SK-N-SH (cell line): Measurements from ENCODE around the gene CCDC187. TPM values are rescaled to one million over a fixed set of nuclear protein-coding genes. Genes with fewer than 3 reads are reported as not detected.

Source experiments
- CTCF ChIA-PET: fragments of 300-600, 350-600 bp; formaldehyde crosslinking; extraction: SDS; loops from one replicate; lab custom pipeline; 2021; lab: Yijun Ruan, JAX
- POLR2A ChIA-PET: fragments of 350-600 bp; sonication (Branson Sonifier 250); formaldehyde crosslinking; extraction: SDS; loops from one replicate; lab custom pipeline; 2020; ENCODE audit warnings: antibody characterized with exemption, inconsistent platforms; lab: Yijun Ruan, JAX
- DNase-seq: peaks from one replicate; pipeline ENCODE4 v3.0.0; 2012
- H2AFZ ChIP-seq: fragments of 200-600 bp; sonication (generic); 2 replicates; pipeline ENCODE4 v1.8.1; 2016; ENCODE audit warnings: antibody characterized with exemption, mild to moderate bottlenecking, low read depth
- H3F3A ChIP-seq: fragments of 200-600 bp; sonication (generic); replicated peaks from 2 replicates; pipeline ENCODE3; 2016; ENCODE audit warnings: antibody characterized with exemption, mild to moderate bottlenecking; ENCODE audit not compliant: insufficient read depth
- H3K27ac ChIP-seq, 2 experiments: fragments of 200-500 bp in 1 of 2; fragments of 200-600 bp in 1 of 2; sonication (Bioruptor generic) in 1 of 2; sonication (generic), shearing (Covaris generic) in 1 of 2; 2 replicates each; pipeline versions ENCODE4 v1.5.1 to v1.6.1; 2014 to 2016; ENCODE audit warnings: low read depth in 2 of 2, inconsistent platforms in 1 of 2, low read length in 1 of 2, mild to moderate bottlenecking in 1 of 2, mixed read lengths in 1 of 2
- H3K27me3 ChIP-seq: fragments of 200-600 bp; sonication (generic), shearing (Covaris generic); 2 replicates; pipeline ENCODE4 v1.6.1; 2016; ENCODE audit warnings: mixed run types; ENCODE audit not compliant: insufficient read depth
- H3K36me3 ChIP-seq, 2 experiments: fragments of 200-500 bp in 1 of 2; fragments of 200-600 bp in 1 of 2; sonication (Bioruptor generic) in 1 of 2; sonication (generic) in 1 of 2; replicated peaks in 1 of 2; 2 replicates each; pipeline versions ENCODE3 to v1.5.1; 2014 to 2016; ENCODE audit warnings: low read length in 1 of 2, mild to moderate bottlenecking in 1 of 2; ENCODE audit not compliant: insufficient read depth in 2 of 2, control insufficient read depth in 1 of 2
- H3K4me1 ChIP-seq, 2 experiments: fragments of 200-500 bp in 1 of 2; fragments of 200-600 bp in 1 of 2; sonication (Bioruptor generic) in 1 of 2; sonication (generic), shearing (Covaris generic) in 1 of 2; 2 replicates each; pipeline versions ENCODE4 v1.5.1 to v1.6.1; 2014 to 2016; ENCODE audit warnings: low read depth in 1 of 2, low read length in 1 of 2, mixed run types in 1 of 2; ENCODE audit not compliant: insufficient read depth in 2 of 2, control insufficient read depth in 1 of 2
- H3K4me2 ChIP-seq: fragments of 200-600 bp; sonication (generic), shearing (Covaris generic); 2 replicates; pipeline ENCODE4 v1.6.1; 2017; ENCODE audit warnings: mixed run types
- H3K4me3 ChIP-seq, 2 experiments: fragments of 200-500 bp in 1 of 2; fragments of 200-600 bp in 1 of 2; sonication (Bioruptor generic) in 1 of 2; sonication (generic), shearing (Covaris generic) in 1 of 2; 2 replicates each; pipeline versions ENCODE4 v1.5.1 to v1.8.1; 2014 to 2016; ENCODE audit warnings: low read depth in 2 of 2, inconsistent platforms in 1 of 2, low read length in 1 of 2, mild to moderate bottlenecking in 1 of 2, mixed read lengths in 1 of 2, moderate library complexity in 1 of 2
- H3K79me2 ChIP-seq: fragments of 200-600 bp; sonication (generic); 2 replicates; pipeline ENCODE4 v1.8.1; 2017; ENCODE audit warnings: mild to moderate bottlenecking; ENCODE audit not compliant: insufficient read depth
- H3K9ac ChIP-seq: fragments of 200-600 bp; sonication (generic); 2 replicates; pipeline ENCODE4 v1.6.1; 2017; ENCODE audit warnings: mixed run types
- H3K9me2 ChIP-seq: fragments of 200-600 bp; sonication (generic); 2 replicates; pipeline ENCODE4 v1.6.1; 2017; ENCODE audit warnings: mixed run types
- H3K9me3 ChIP-seq: fragments of 200-600 bp; sonication (generic); 2 replicates; pipeline ENCODE4 v1.6.1; 2017; ENCODE audit warnings: mixed run types, mild to moderate bottlenecking, moderate library complexity
- H4K20me1 ChIP-seq: fragments of 200-600 bp; sonication (generic); 2 replicates; pipeline ENCODE4 v1.6.1; 2017; ENCODE audit warnings: mild to moderate bottlenecking, mixed run types; ENCODE audit not compliant: insufficient read depth
- CHD2 ChIP-seq: fragments of 150-350 bp; IDR thresholded peaks from 2 replicates; pipeline ENCODE4 v1.6.1; 2018; ENCODE audit warnings: low read length; ENCODE audit not compliant: partially characterized antibody
- ELF1 ChIP-seq: IDR thresholded peaks from 2 replicates; pipeline ENCODE4 v1.4.0; 2012
- EP300 ChIP-seq, 2 experiments: IDR thresholded peaks; 2 replicates each; pipeline versions ENCODE4 v1.4.0 to v1.6.1; 2012; ENCODE audit warnings: borderline replicate concordance in 1 of 2, low read depth in 1 of 2, low read length in 1 of 2
- EZH2phosphoT487 ChIP-seq: fragments of 200-600 bp; sonication (generic); IDR thresholded peaks from 2 replicates; pipeline ENCODE4 v1.6.1; 2017; ENCODE audit warnings: low read depth, mixed run types, mild to moderate bottlenecking, antibody characterized with exemption, moderate library complexity, borderline replicate concordance
- FOXM1 ChIP-seq: IDR thresholded peaks from 2 replicates; pipeline ENCODE4 v1.4.0; 2012; ENCODE audit warnings: low read depth, mild to moderate bottlenecking
- GABPA ChIP-seq: IDR thresholded peaks from 2 replicates; pipeline ENCODE4 v1.4.0; 2012; ENCODE audit warnings: low read depth, mild to moderate bottlenecking
- GATA2 ChIP-seq: sonication (generic); formaldehyde crosslinking; IDR thresholded peaks from 2 replicates; pipeline ENCODE4 v1.5.0; 2020; ENCODE audit warnings: mild to moderate bottlenecking, missing genetic modification reagents
- JUND ChIP-seq: IDR thresholded peaks from 2 replicates; pipeline ENCODE4 v1.4.0; 2012
- MEF2A ChIP-seq: IDR thresholded peaks from 2 replicates; pipeline ENCODE4 v1.4.0; 2012; ENCODE audit warnings: low read depth, borderline replicate concordance
- MXI1 ChIP-seq: IDR thresholded peaks from 2 replicates; pipeline ENCODE4 v1.6.1; 2012; ENCODE audit warnings: mild to moderate bottlenecking, low read depth, low read length, improper control_type of control experiment
- NFIC ChIP-seq: IDR thresholded peaks from 2 replicates; pipeline ENCODE4 v1.4.0; 2012; ENCODE audit warnings: borderline replicate concordance
- RFX5 ChIP-seq: IDR thresholded peaks from 2 replicates; pipeline ENCODE4 v1.6.1; 2012; ENCODE audit warnings: mild to moderate bottlenecking, improper control_type of control experiment, low read length
- TCF12 ChIP-seq: IDR thresholded peaks from 2 replicates; pipeline ENCODE4 v1.4.0; 2012
- TEAD4 ChIP-seq: IDR thresholded peaks from 2 replicates; pipeline ENCODE4 v1.4.0; 2012; ENCODE audit warnings: mild to moderate bottlenecking, borderline replicate concordance; ENCODE audit not compliant: insufficient read depth
- YY1 ChIP-seq: IDR thresholded peaks from 2 replicates; pipeline ENCODE4 v1.4.0; 2012; ENCODE audit warnings: low read depth, mild to moderate bottlenecking
- WGBS: methylation state at CpG from one replicate; pipeline ENCODE4 v1.1.6; 2017; ENCODE audit warnings: low lambda C conversion rate; 5-methylcytosine and 5-hydroxymethylcytosine counted together
- polyA plus RNA-seq, 3 experiments: library from polyadenylated mRNA; depleted of rRNA; stranded (reverse); fragments of >200 nt; gene quantifications; 2 replicates each; pipeline ENCODE4 v1.2.3, GENCODE V29; 2012
- TF ChIP-seq, protein P1 (sequence below): IDR thresholded peaks from 2 replicates; pipeline ENCODE4; 2012
- TF ChIP-seq, protein P2 (sequence below): fragments of 150-350 bp; IDR thresholded peaks from 2 replicates; pipeline ENCODE4 v1.6.1; 2016; ENCODE audit warnings: mild to moderate bottlenecking, low read depth, low read length
- TF ChIP-seq, protein P3 (sequence below): fragments of 200-600 bp; sonication (generic); IDR thresholded peaks from 2 replicates; pipeline ENCODE4 v1.6.1; 2017; ENCODE audit warnings: antibody characterized with exemption, mild to moderate bottlenecking, moderate library complexity
- TF ChIP-seq, protein P4 (sequence below): IDR thresholded peaks from 2 replicates; pipeline ENCODE4 v1.6.1; 2012; ENCODE audit warnings: mild to moderate bottlenecking, low read depth, low read length, moderate library complexity
- TF ChIP-seq, protein P5 (sequence below): IDR thresholded peaks from 2 replicates; pipeline ENCODE4 v1.4.0; 2012; ENCODE audit warnings: low read depth, borderline replicate concordance

The CCDC187 gene
- polyA plus RNA-seq, 1 of the 3 experiments (the other 2 are of a cell fraction): not detected

DNA sequence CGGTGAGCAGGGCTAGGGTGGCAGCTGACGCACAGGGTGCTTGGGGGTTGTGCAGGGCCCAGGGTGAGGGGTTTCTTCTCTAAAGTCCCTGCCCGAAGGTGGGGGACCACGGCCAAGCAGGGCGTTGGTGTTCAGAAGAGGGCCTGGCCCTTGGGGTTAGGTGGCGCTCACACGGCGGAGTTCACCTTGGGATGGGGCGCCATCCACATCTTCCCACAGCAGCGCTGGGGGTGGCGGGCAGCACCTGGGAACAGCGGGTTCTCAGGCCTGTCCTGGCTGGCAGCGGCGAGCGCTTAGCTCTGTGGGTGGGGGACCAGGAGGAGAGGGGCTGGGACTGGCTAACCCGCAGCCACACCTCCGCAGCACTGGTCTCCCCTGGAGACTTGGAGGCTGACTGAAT is 29.6 kb upstream of the CCDC187 start:
- Histone ChIP-seq H3K4me2 (no peak overlapping the region), H3F3A (no peaks in the 10 kb centered on the region), H3K9ac (no peak overlapping the region), H4K20me1 (peaks cover 44% of the 10 kb centered on the region), H2AFZ (no peak overlapping the region), H3K4me3 (no peak overlapping the region), H3K79me2 (peaks cover 46% of the 10 kb centered on the region), H3K4me1 (peaks cover 9 to 11% of the 10 kb centered on the region in 2 experiments; a peak in 1 of 4 replicates), H3K9me2 (no peaks in the 10 kb centered on the region), H3K27me3 (no peaks in the 10 kb centered on the region), H3K9me3 (no peaks in the 10 kb centered on the region), H3K27ac (no peak overlapping the region; a peak in 1 of 4 replicates), H3K36me3 (peaks cover 0 to 28% of the 10 kb centered on the region in 2 experiments)
- POLR2A ChIA-PET: no interaction called here
- CTCF ChIA-PET: interaction anchor here (3.0 kb wide), 1 partner anchor 12 kb away, joined by 13 read pairs; no protein-coding TSS in a partner anchor
- TF ChIP-seq ELF1 (no peak), RFX5 (no peak), TCF12 (no peak), CHD2 (no peak), FOXM1 (no peak), EP300 (IDR thresholded peaks at IDR 0.05; ENCODE audit: borderline replicate concordance in 1 of 2, low read depth in 1 of 2, low read length in 1 of 2) (no peak), GATA2 (CRISPR knock-in tag) (no peak), NFIC (no peak), JUND (no peak), GABPA (no peak), MXI1 (no peak), TEAD4 (no peak), EZH2phosphoT487 (no peak), YY1 (no peak), MEF2A (no peak)
- TF ChIP-seq, protein P1, sequence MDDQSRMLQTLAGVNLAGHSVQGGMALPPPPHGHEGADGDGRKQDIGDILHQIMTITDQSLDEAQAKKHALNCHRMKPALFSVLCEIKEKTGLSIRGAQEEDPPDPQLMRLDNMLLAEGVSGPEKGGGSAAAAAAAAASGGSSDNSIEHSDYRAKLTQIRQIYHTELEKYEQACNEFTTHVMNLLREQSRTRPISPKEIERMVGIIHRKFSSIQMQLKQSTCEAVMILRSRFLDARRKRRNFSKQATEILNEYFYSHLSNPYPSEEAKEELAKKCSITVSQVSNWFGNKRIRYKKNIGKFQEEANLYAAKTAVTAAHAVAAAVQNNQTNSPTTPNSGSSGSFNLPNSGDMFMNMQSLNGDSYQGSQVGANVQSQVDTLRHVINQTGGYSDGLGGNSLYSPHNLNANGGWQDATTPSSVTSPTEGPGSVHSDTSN: no peak
- TF ChIP-seq, protein P2, sequence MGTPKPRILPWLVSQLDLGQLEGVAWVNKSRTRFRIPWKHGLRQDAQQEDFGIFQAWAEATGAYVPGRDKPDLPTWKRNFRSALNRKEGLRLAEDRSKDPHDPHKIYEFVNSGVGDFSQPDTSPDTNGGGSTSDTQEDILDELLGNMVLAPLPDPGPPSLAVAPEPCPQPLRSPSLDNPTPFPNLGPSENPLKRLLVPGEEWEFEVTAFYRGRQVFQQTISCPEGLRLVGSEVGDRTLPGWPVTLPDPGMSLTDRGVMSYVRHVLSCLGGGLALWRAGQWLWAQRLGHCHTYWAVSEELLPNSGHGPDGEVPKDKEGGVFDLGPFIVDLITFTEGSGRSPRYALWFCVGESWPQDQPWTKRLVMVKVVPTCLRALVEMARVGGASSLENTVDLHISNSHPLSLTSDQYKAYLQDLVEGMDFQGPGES: no peak
- TF ChIP-seq, protein P3, sequence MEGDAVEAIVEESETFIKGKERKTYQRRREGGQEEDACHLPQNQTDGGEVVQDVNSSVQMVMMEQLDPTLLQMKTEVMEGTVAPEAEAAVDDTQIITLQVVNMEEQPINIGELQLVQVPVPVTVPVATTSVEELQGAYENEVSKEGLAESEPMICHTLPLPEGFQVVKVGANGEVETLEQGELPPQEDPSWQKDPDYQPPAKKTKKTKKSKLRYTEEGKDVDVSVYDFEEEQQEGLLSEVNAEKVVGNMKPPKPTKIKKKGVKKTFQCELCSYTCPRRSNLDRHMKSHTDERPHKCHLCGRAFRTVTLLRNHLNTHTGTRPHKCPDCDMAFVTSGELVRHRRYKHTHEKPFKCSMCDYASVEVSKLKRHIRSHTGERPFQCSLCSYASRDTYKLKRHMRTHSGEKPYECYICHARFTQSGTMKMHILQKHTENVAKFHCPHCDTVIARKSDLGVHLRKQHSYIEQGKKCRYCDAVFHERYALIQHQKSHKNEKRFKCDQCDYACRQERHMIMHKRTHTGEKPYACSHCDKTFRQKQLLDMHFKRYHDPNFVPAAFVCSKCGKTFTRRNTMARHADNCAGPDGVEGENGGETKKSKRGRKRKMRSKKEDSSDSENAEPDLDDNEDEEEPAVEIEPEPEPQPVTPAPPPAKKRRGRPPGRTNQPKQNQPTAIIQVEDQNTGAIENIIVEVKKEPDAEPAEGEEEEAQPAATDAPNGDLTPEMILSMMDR: no peak
- TF ChIP-seq, protein P4, sequence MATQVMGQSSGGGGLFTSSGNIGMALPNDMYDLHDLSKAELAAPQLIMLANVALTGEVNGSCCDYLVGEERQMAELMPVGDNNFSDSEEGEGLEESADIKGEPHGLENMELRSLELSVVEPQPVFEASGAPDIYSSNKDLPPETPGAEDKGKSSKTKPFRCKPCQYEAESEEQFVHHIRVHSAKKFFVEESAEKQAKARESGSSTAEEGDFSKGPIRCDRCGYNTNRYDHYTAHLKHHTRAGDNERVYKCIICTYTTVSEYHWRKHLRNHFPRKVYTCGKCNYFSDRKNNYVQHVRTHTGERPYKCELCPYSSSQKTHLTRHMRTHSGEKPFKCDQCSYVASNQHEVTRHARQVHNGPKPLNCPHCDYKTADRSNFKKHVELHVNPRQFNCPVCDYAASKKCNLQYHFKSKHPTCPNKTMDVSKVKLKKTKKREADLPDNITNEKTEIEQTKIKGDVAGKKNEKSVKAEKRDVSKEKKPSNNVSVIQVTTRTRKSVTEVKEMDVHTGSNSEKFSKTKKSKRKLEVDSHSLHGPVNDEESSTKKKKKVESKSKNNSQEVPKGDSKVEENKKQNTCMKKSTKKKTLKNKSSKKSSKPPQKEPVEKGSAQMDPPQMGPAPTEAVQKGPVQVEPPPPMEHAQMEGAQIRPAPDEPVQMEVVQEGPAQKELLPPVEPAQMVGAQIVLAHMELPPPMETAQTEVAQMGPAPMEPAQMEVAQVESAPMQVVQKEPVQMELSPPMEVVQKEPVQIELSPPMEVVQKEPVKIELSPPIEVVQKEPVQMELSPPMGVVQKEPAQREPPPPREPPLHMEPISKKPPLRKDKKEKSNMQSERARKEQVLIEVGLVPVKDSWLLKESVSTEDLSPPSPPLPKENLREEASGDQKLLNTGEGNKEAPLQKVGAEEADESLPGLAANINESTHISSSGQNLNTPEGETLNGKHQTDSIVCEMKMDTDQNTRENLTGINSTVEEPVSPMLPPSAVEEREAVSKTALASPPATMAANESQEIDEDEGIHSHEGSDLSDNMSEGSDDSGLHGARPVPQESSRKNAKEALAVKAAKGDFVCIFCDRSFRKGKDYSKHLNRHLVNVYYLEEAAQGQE: no peak
- TF ChIP-seq, protein P5, sequence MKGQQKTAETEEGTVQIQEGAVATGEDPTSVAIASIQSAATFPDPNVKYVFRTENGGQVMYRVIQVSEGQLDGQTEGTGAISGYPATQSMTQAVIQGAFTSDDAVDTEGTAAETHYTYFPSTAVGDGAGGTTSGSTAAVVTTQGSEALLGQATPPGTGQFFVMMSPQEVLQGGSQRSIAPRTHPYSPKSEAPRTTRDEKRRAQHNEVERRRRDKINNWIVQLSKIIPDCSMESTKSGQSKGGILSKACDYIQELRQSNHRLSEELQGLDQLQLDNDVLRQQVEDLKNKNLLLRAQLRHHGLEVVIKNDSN: no peak
- WGBS: 100% methylated on average over 12 of the region's 17 CpGs
- DNase-seq: no peak
